Naive thymus-derived CD4-positive, alpha-beta T cell (primary cell): ENCODE data around the gene DIABLO. TPM values are rescaled to one million over a fixed set of nuclear protein-coding genes. Genes with fewer than 3 reads are reported as not detected.
A peak's percentile ranks its signal among the peaks of the same experiment; 100 is the strongest.

ENCODE experiments used
- ATAC-seq: fragments of 150-1000 bp; cut with Tn5 transposase; 2 replicates; pipeline ENCODE4 v1.10.0; 2021; ENCODE audit warnings: mild to moderate bottlenecking, moderate library complexity
- CTCF ChIA-PET: fragments of 350-600 bp; sonication (Branson Sonifier 250); formaldehyde crosslinking; loops from one replicate; lab custom pipeline; 2021; ENCODE audit warnings: antibody characterized with exemption; lab: Charles Lee
- POLR2A ChIA-PET: fragments of 350-600 bp; sonication (Branson Sonifier 250); formaldehyde crosslinking; loops from one replicate; lab custom pipeline; 2021; ENCODE audit warnings: antibody characterized with exemption, inconsistent platforms; lab: Charles Lee
- DNase-seq, 9 donors: peaks; one replicate each; pipeline versions ENCODE4 v3.0.0 to v3.0.0-alpha.2; 2020 to 2022; ENCODE audit warnings: mixed read lengths in 1 of 9
- H3K27ac ChIP-seq: one replicate; pipeline ENCODE4 v1.7.0; 2013; ENCODE audit warnings: mild to moderate bottlenecking, low read depth, low read length, moderate library complexity
- H3K27me3 ChIP-seq, 2 donors: one replicate each; pipeline ENCODE4 v1.7.0; 2013; ENCODE audit warnings: low read length in 2 of 2, mild to moderate bottlenecking in 2 of 2, moderate library complexity in 2 of 2; ENCODE audit not compliant: control insufficient read depth in 2 of 2, insufficient read depth in 2 of 2
- H3K36me3 ChIP-seq, 3 experiments: 1 replicate in 2 of 3; 2 replicates in 1 of 3; pipeline ENCODE4 v1.7.0; 2013; ENCODE audit warnings: low read length in 3 of 3, mild to moderate bottlenecking in 3 of 3, moderate library complexity in 1 of 3; ENCODE audit not compliant: insufficient read depth in 3 of 3, control insufficient read depth in 2 of 3
- H3K4me1 ChIP-seq, 2 donors: one replicate each; pipeline ENCODE4 v1.7.0; 2013; ENCODE audit warnings: low read length in 2 of 2, mild to moderate bottlenecking in 2 of 2, moderate library complexity in 1 of 2; ENCODE audit not compliant: control insufficient read depth in 2 of 2, insufficient read depth in 2 of 2
- H3K4me3 ChIP-seq: 2 replicates; pipeline ENCODE4 v1.7.0; 2013; ENCODE audit warnings: mild to moderate bottlenecking, low read length
- H3K9me3 ChIP-seq, 3 experiments: 1 replicate in 2 of 3; 2 replicates in 1 of 3; pipeline ENCODE4 v1.7.0; 2013; ENCODE audit warnings: low read length in 3 of 3; ENCODE audit not compliant: control insufficient read depth in 2 of 3
- H3K27ac Mint-ChIP-seq, 9 donors: one replicate each; pipeline ENCODE4 v1.8.0; 2020 to 2022; ENCODE audit warnings: mixed read lengths in 9 of 9, mild to moderate bottlenecking in 8 of 9, moderate library complexity in 5 of 9, inconsistent platforms in 2 of 9
- H3K27me3 Mint-ChIP-seq, 5 donors: one replicate each; pipeline ENCODE4 v1.8.0; 2021 to 2022; ENCODE audit warnings: mixed read lengths in 5 of 5, mild to moderate bottlenecking in 1 of 5
- H3K36me3 Mint-ChIP-seq, 5 donors: one replicate each; pipeline ENCODE4 v1.8.0; 2020 to 2022; ENCODE audit warnings: mixed read lengths in 5 of 5, mild to moderate bottlenecking in 3 of 5, inconsistent platforms in 1 of 5
- H3K4me1 Mint-ChIP-seq, 7 donors: one replicate each; pipeline ENCODE4 v1.8.0; 2020 to 2022; ENCODE audit warnings: mixed read lengths in 7 of 7, mild to moderate bottlenecking in 3 of 7, inconsistent platforms in 1 of 7
- H3K4me3 Mint-ChIP-seq, 10 donors: one replicate each; pipeline ENCODE4 v1.8.0; 2020 to 2022; ENCODE audit warnings: mild to moderate bottlenecking in 10 of 10, mixed read lengths in 10 of 10, moderate library complexity in 6 of 10, inconsistent platforms in 2 of 10
- H3K9me3 Mint-ChIP-seq, 11 donors: one replicate each; pipeline ENCODE4 v1.8.0; 2020 to 2022; ENCODE audit warnings: mixed read lengths in 11 of 11, mild to moderate bottlenecking in 4 of 11, inconsistent platforms in 1 of 11, moderate library complexity in 1 of 11
- intact Hi-C, 2 donors: fragments of 100-400 bp; cut with micrococcal nuclease; formaldehyde crosslinking; loops; one replicate each; pipeline ENCODE4 v1.15.1; 2023
- polyA plus RNA-seq, 2 donors: library from polyadenylated mRNA; unstranded; fragments of 300-500 nt; fragmentation: Illumina TruSeq; gene quantifications; one replicate each; pipeline ENCODE4 v1.2.3, GENCODE V29; 2021
- total RNA-seq, 6 experiments: library from RNA in 5 of 6; stranded (reverse) in 5 of 6; gene quantifications; 1 replicate in 5 of 6; 2 replicates in 1 of 6; pipeline ENCODE4 v1.2.3 and lab custom pipeline; 2021 to 2026

Gene DIABLO
- total and polyA plus RNA-seq, 7 experiments from 2014 or later: 41.3 to 94.1 (median 58.3) TPM

GRCh38 chr12:122228092-122228491 lies 2.2 kb upstream of the DIABLO start:
- H3K9me3 Mint-ChIP-seq: peaks cover 0 to 2% (median 0%) of the 10 kb centered on the region in 11 donors
- DNase-seq: no peak
- no peak for ATAC-seq
- POLR2A ChIA-PET: interaction anchor here (1.2 to 3.3 kb wide), 2 partner anchors 12 to 16 kb away, joined by 3 to 29 read pairs; no protein-coding TSS in a partner anchor
- CTCF ChIA-PET: no interaction called here
- H3K36me3 ChIP-seq: peaks cover 4 to 52% (median 7%) of the 10 kb centered on the region in 3 experiments
- H3K27ac ChIP-seq: no peak overlapping the region
- peaks cover 24 to 34% of the 10 kb centered on the region in 2 donors for H3K4me1 ChIP-seq
- no peaks in the 10 kb centered on the region for H3K27me3 ChIP-seq
- intact Hi-C loops: loop anchor here (5.0 to 10.0 kb wide), 10 partner anchors 127 to 1541 kb away; partner anchors contain the start of genes CFAP251 (in 1 of the 2), EIF2B1 (in 1 of the 2), GTF2H3 (in 1 of the 2) and KDM2B (in 1 of the 2)
- H3K9me3 ChIP-seq: no peaks in the 10 kb centered on the region
- H3K27me3 Mint-ChIP-seq: no peaks in the 10 kb centered on the region
- H3K4me3 Mint-ChIP-seq: peak overlapping the region in 5 of 10 donors; percentile 24 to 94 (median 65)
- peaks cover 11 to 36% (median 11%) of the 10 kb centered on the region in 5 donors for H3K36me3 Mint-ChIP-seq
- no peak overlapping the region for H3K27ac Mint-ChIP-seq
- H3K4me1 Mint-ChIP-seq: peaks cover 22 to 38% (median 36%) of the 10 kb centered on the region in 7 donors
- peak overlapping the region; percentile 43 for H3K4me3 ChIP-seq

GRCh38 chr12:122227341-122227740 lies 1.5 kb upstream of the DIABLO start:
- CTCF ChIA-PET: no interaction called here
- Histone ChIP-seq H3K36me3 (peaks cover 4 to 52% (median 7%) of the 10 kb centered on the region in 3 experiments), H3K4me3 (peak overlapping the region; percentile 43)

GRCh38 chr12:122226366-122227125 lies 694 bp upstream of the DIABLO start:
- peak overlapping the region; percentile 13 for H3K27ac ChIP-seq

More at GRCh38 chr12:122227341-122227740, 1.5 kb upstream of the DIABLO start:
- Mint-ChIP-seq H3K4me1 (peaks cover 22 to 44% (median 41%) of the 10 kb centered on the region in 7 donors), H3K4me3 (peak overlapping the region in 9 of 10 donors; percentile 18 to 94 (median 87)), H3K27ac (peak overlapping the region in 5 of 9 donors; percentile 14 to 81 (median 39)), H3K9me3 (peaks cover 0 to 2% (median 0%) of the 10 kb centered on the region in 11 donors), H3K27me3 (no peaks in the 10 kb centered on the region), H3K36me3 (peaks cover 8 to 32% (median 14%) of the 10 kb centered on the region in 5 donors)
- H3K27ac ChIP-seq: no peak overlapping the region
- intact Hi-C loops: loop anchor here (2.0 to 10.0 kb wide), 12 partner anchors 127 to 1540 kb away; partner anchors contain the start of genes OGFOD2 (in 2 of the 2), CFAP251 (in 1 of the 2), EIF2B1 (in 1 of the 2) and GTF2H3 (in 1 of the 2)
- POLR2A ChIA-PET: interaction anchor here (3.3 kb wide), 1 partner anchor 17 kb away, joined by 29 read pairs; no protein-coding TSS in a partner anchor
- no peak for DNase-seq
- no peaks in the 10 kb centered on the region for H3K9me3 ChIP-seq
- no peaks in the 10 kb centered on the region for H3K27me3 ChIP-seq
- peaks cover 24 to 34% of the 10 kb centered on the region in 2 donors for H3K4me1 ChIP-seq
- no peak for ATAC-seq

GRCh38 chr12:122216445-122216844 lies 9.4 kb downstream of the DIABLO start:
- peaks cover 2 to 13% (median 8%) of the 10 kb centered on the region in 7 donors for H3K4me1 Mint-ChIP-seq
- H3K36me3 Mint-ChIP-seq: peaks cover 4 to 36% (median 25%) of the 10 kb centered on the region in 5 donors
- H3K27me3 Mint-ChIP-seq: no peaks in the 10 kb centered on the region
- H3K4me3 Mint-ChIP-seq: no peak overlapping the region
- ATAC-seq (no peak), DNase-seq (no peak)
- intact Hi-C loops: no loop called here
- no peaks in the 10 kb centered on the region for H3K9me3 ChIP-seq
- H3K27ac Mint-ChIP-seq: no peak overlapping the region
- H3K27ac ChIP-seq: no peak overlapping the region
- H3K9me3 Mint-ChIP-seq: no peaks in the 10 kb centered on the region
- ChIA-PET CTCF (interaction anchor here (0.7 kb wide), 1 partner anchor 155 kb away, joined by 3 read pairs; no protein-coding TSS in a partner anchor), POLR2A (interaction anchor here (0.6 to 1.4 kb wide), 3 partner anchors 10 to 738 kb away, joined by 3 to 5 read pairs (median 3); partner anchors contain the start of gene B3GNT4)
- H3K4me3 ChIP-seq: no peak overlapping the region
- H3K4me1 ChIP-seq: no peaks in the 10 kb centered on the region
- H3K36me3 ChIP-seq: peaks cover 30 to 90% (median 31%) of the 10 kb centered on the region in 3 experiments
- no peaks in the 10 kb centered on the region for H3K27me3 ChIP-seq

More at GRCh38 chr12:122226366-122227125, 694 bp upstream of the DIABLO start:
- intact Hi-C loops: loop anchor here (1.0 to 10.0 kb wide), 25 partner anchors 18 to 1540 kb away; partner anchors contain the start of genes CFAP251 (in 2 of the 2), DENR (in 2 of the 2), KNTC1 (in 2 of the 2) and MLXIP (in 2 of the 2)
- Mint-ChIP-seq H3K9me3 (peaks cover 0 to 2% (median 0%) of the 10 kb centered on the region in 11 donors), H3K4me3 (peak overlapping the region; percentile 18 to 94 (median 90)), H3K36me3 (peaks cover 4 to 29% (median 12%) of the 10 kb centered on the region in 5 donors), H3K27me3 (no peaks in the 10 kb centered on the region), H3K27ac (peak overlapping the region in 7 of 9 donors; percentile 14 to 81 (median 43)), H3K4me1 (peaks cover 23 to 47% (median 44%) of the 10 kb centered on the region in 7 donors)
- ATAC-seq (no peak), DNase-seq (peak in 1 of 9 donors; percentile 22)
- CTCF ChIA-PET: interaction anchor here (0.6 kb wide), 2 partner anchors 18 to 308 kb away, joined by 3 read pairs; partner anchors contain the start of gene CFAP251
- no peaks in the 10 kb centered on the region for H3K9me3 ChIP-seq
- POLR2A ChIA-PET: interaction anchor here (0.5 to 3.3 kb wide), 10 partner anchors 9 to 1934 kb away, joined by 3 to 29 read pairs (median 4); partner anchors contain the start of genes RNF34, RNU4-1 and ZCCHC8
- H3K36me3 ChIP-seq: peaks cover 6 to 52% (median 7%) of the 10 kb centered on the region in 3 experiments
- peak overlapping the region; percentile 53 for H3K4me3 ChIP-seq
- no peaks in the 10 kb centered on the region for H3K27me3 ChIP-seq
- H3K4me1 ChIP-seq: peaks cover 24 to 34% of the 10 kb centered on the region in 2 donors

- no peak for DNase-seq
- H3K27ac ChIP-seq: no peak overlapping the region
- H3K27me3 ChIP-seq: no peaks in the 10 kb centered on the region
- ChIA-PET CTCF (interaction anchor here (0.6 kb wide), 2 partner anchors 51 to 360 kb away, joined by 3 to 4 read pairs; no protein-coding TSS in a partner anchor), POLR2A (interaction anchor here (0.6 to 1.3 kb wide), 3 partner anchors 12 to 51 kb away, joined by 3 to 5 read pairs (median 3); partner anchors contain the start of gene B3GNT4)
- peaks cover 4 to 31% (median 25%) of the 10 kb centered on the region in 5 donors for H3K36me3 Mint-ChIP-seq
- no peaks in the 10 kb centered on the region for H3K27me3 Mint-ChIP-seq
- H3K4me1 Mint-ChIP-seq: peaks cover 2 to 8% (median 5%) of the 10 kb centered on the region in 7 donors
- H3K4me3 Mint-ChIP-seq: no peak overlapping the region
- no peak for ATAC-seq
- H3K36me3 ChIP-seq: peaks cover 23 to 88% (median 33%) of the 10 kb centered on the region in 3 experiments
- no peak overlapping the region for H3K4me3 ChIP-seq
- no peaks in the 10 kb centered on the region for H3K9me3 Mint-ChIP-seq
- peak overlapping the region in 1 of 9 donors; percentile 38 for H3K27ac Mint-ChIP-seq
- intact Hi-C loops: no loop called here
- H3K9me3 ChIP-seq: no peaks in the 10 kb centered on the region
- no peaks in the 10 kb centered on the region for H3K4me1 ChIP-seq
These were observed 10.1 kb downstream of the DIABLO start for GRCh38 chr12:122215771-122216170.
